ENCODE data around the gene TRANK1. TPM values are rescaled to one million over a fixed set of nuclear protein-coding genes. Genes with fewer than 3 reads are reported as not detected.
A peak's percentile ranks its signal among the peaks of the same experiment; 100 is the strongest.

TRANK1 gene
- total RNA-seq, 1 experiment from 2014 or later, result 10.5 TPM

DNA sequence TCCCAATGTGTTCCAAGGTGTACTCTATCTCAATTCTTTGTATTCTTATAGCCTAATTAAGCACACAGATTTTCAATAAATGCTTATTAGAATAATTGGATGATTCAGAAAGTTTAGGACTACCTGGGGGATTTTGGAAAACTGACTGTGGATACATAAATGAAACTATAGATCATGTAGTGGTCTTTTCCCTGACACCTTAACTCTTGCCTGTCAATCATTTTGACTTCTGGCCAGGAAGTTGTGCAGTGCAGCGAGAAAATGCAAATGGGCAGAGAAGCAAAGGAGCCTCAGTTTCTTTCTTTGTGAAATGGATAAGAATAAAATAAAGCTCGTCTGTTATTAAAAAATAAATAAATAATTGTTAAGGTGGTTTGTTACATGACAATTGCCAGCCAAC is 133.1 kb downstream of the TRANK1 start (continued):
- TF ChIP-seq TP53 (CRISPR knock-in tag; IDR thresholded peaks at IDR 0.05) (no peak), GRHL2 (CRISPR knock-in tag; IDR thresholded peaks at IDR 0.05; ENCODE audit: insufficient replicate concordance, severe bottlenecking) (no peak)

DNA sequence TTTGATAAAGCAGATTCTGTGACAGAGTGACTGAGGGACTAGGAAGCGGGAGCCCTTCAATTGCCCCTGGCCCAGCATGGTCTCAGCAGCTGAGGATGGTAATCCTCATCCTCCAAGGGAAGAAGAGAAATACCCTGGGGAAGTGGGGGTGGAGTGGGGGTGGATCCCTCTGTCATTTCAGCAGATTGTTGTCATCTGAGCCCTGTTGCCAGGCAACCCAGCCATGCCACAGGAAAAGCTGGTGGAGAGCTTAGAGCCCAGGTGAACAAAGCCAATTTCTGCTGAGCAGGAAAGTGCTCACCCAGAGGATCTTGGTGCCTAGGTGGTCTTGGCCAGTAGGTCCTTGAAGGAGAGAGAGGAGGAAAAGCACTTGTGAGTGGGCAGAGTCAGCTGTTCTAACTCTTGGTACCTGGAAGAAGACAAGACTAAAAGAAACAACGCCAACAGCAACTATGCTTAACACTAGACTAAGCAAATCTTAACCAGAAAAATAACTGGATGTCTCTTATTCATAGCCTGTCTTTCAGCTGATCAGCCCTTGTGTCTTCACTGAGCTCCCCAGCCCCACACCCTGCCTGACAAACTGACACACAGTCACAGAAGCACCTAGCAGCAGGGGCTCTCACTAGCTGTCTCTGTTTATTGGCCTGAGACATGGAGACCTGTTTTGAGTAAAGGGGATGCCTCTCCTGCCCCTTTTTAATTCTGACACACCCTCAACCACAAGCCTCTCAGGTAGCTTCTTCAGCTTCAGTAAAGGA is 140.4 kb downstream of the TRANK1 start:
- peaks cover 29% of the 10 kb centered on the region for H3K9me3 Mint-ChIP-seq
- TF ChIP-seq, protein P1, sequence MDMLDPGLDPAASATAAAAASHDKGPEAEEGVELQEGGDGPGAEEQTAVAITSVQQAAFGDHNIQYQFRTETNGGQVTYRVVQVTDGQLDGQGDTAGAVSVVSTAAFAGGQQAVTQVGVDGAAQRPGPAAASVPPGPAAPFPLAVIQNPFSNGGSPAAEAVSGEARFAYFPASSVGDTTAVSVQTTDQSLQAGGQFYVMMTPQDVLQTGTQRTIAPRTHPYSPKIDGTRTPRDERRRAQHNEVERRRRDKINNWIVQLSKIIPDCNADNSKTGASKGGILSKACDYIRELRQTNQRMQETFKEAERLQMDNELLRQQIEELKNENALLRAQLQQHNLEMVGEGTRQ (CRISPR knock-in tag; IDR thresholded peaks at IDR 0.05), result no peak
- no peak for TF ChIP-seq PREB (CRISPR knock-in tag; IDR thresholded peaks at IDR 0.05; ENCODE audit: borderline replicate concordance)
- TF ChIP-seq, protein P2, sequence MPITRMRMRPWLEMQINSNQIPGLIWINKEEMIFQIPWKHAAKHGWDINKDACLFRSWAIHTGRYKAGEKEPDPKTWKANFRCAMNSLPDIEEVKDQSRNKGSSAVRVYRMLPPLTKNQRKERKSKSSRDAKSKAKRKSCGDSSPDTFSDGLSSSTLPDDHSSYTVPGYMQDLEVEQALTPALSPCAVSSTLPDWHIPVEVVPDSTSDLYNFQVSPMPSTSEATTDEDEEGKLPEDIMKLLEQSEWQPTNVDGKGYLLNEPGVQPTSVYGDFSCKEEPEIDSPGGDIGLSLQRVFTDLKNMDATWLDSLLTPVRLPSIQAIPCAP (CRISPR knock-in tag; IDR thresholded peaks at IDR 0.05), result no peak
- TF ChIP-seq GABPB1 (CRISPR knock-in tag; IDR thresholded peaks at IDR 0.05), result no peak
- no peak for TF ChIP-seq ETV6 (CRISPR knock-in tag; IDR thresholded peaks at IDR 0.05)
- TF ChIP-seq TEAD1 (CRISPR knock-in tag; IDR thresholded peaks at IDR 0.05), result no peak
- no peak for TF ChIP-seq IRF2 (CRISPR knock-in tag; IDR thresholded peaks at IDR 0.05; ENCODE audit: borderline replicate concordance, low read depth)
- no peak for TF ChIP-seq AR (CRISPR knock-in tag; IDR thresholded peaks at IDR 0.05)
- no peak for TF ChIP-seq RELA (CRISPR knock-in tag; IDR thresholded peaks at IDR 0.05; ENCODE audit: borderline replicate concordance)
- no peak for TF ChIP-seq PRRX2 (CRISPR knock-in tag; IDR thresholded peaks at IDR 0.05)
- no peak for TF ChIP-seq ZNF396 (CRISPR knock-in tag; IDR thresholded peaks at IDR 0.05; ENCODE audit: borderline replicate concordance)
- TF ChIP-seq E2F5 (CRISPR knock-in tag; IDR thresholded peaks at IDR 0.05), result no peak
- no peak for TF ChIP-seq ELF4 (CRISPR knock-in tag; IDR thresholded peaks at IDR 0.05; ENCODE audit: low read depth)
- no peak for TF ChIP-seq ZBTB43 (CRISPR knock-in tag; IDR thresholded peaks at IDR 0.05)
- TF ChIP-seq TCF7 (CRISPR knock-in tag; IDR thresholded peaks at IDR 0.05; ENCODE audit: low read depth), result no peak
- TF ChIP-seq, protein P3, sequence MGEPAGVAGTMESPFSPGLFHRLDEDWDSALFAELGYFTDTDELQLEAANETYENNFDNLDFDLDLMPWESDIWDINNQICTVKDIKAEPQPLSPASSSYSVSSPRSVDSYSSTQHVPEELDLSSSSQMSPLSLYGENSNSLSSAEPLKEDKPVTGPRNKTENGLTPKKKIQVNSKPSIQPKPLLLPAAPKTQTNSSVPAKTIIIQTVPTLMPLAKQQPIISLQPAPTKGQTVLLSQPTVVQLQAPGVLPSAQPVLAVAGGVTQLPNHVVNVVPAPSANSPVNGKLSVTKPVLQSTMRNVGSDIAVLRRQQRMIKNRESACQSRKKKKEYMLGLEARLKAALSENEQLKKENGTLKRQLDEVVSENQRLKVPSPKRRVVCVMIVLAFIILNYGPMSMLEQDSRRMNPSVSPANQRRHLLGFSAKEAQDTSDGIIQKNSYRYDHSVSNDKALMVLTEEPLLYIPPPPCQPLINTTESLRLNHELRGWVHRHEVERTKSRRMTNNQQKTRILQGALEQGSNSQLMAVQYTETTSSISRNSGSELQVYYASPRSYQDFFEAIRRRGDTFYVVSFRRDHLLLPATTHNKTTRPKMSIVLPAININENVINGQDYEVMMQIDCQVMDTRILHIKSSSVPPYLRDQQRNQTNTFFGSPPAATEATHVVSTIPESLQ (CRISPR knock-in tag; IDR thresholded peaks at IDR 0.05), result no peak
- no peak for TF ChIP-seq ZNF423 (CRISPR knock-in tag; IDR thresholded peaks at IDR 0.05)
- TF ChIP-seq, protein P4, sequence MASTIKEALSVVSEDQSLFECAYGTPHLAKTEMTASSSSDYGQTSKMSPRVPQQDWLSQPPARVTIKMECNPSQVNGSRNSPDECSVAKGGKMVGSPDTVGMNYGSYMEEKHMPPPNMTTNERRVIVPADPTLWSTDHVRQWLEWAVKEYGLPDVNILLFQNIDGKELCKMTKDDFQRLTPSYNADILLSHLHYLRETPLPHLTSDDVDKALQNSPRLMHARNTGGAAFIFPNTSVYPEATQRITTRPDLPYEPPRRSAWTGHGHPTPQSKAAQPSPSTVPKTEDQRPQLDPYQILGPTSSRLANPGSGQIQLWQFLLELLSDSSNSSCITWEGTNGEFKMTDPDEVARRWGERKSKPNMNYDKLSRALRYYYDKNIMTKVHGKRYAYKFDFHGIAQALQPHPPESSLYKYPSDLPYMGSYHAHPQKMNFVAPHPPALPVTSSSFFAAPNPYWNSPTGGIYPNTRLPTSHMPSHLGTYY (CRISPR knock-in tag; IDR thresholded peaks at IDR 0.05), result no peak
- POLR2A ChIA-PET, result interaction anchor here (0.6 kb wide), 1 partner anchor 417 kb away, joined by 8 read pairs; no protein-coding TSS in a partner anchor
- H3K27me3 Mint-ChIP-seq (ENCODE audit: low read depth), result no peaks in the 10 kb centered on the region
- DNase-seq (ENCODE audit: low spot score) (peak; percentile 34), ATAC-seq (peak; percentile 72)
- peaks cover 14% of the 10 kb centered on the region for H3K36me3 Mint-ChIP-seq
- peaks cover 18% of the 10 kb centered on the region for H3K4me1 Mint-ChIP-seq
- H3K4me3 Mint-ChIP-seq, result no peak overlapping the region
- CTCF ChIA-PET, result interaction anchor here (1.0 to 2.4 kb wide), 4 partner anchors 10 to 65 kb away, joined by 4 to 12 read pairs (median 8); no protein-coding TSS in a partner anchor
- H3K27ac Mint-ChIP-seq, result no peak overlapping the region

Measured in WTC11 (cell line).